Activated CD8-positive, alpha-beta memory T cell treated with anti-CD3 and anti-CD28 coated beads, Interleukin-2, amount 50 U/mL, for 48 hours (primary cell): ENCODE results near the gene PLEKHA6.

Source experiments
- DNase-seq: peaks from one replicate; pipeline ENCODE4 v3.0.0-alpha.2; 2020

Gene PLEKHA6

GRCh38 chr1:204359474-204360255, at the start of gene PLEKHA6:
Gene PLEKHA6 (minus strand): TSS chr1:204359929. CDS start chr1:204273727, 86,202 bp downstream.
- DNase-seq = no peak

- no peak for DNase-seq
Measured at GRCh38 chr1:204409123-204409522, 49.4 kb upstream of the PLEKHA6 start.

GRCh38 chr1:204408602-204409001, 48.9 kb upstream of the PLEKHA6 start:
- no peak for DNase-seq

- no peak for DNase-seq
Measured at GRCh38 chr1:204408074-204408507, 48.4 kb upstream of the PLEKHA6 start.

- DNase-seq = no peak
Measured at GRCh38 chr1:204407295-204407971, 47.7 kb upstream of the PLEKHA6 start.

- DNase-seq = no peak
Measured at GRCh38 chr1:204406621-204407020, 46.9 kb upstream of the PLEKHA6 start.

GRCh38 chr1:204405988-204406387, 46.3 kb upstream of the PLEKHA6 start:
- DNase-seq = no peak

GRCh38 chr1:204404629-204405028, 44.9 kb upstream of the PLEKHA6 start:
- no peak for DNase-seq

- DNase-seq = peak; percentile 40
Measured at GRCh38 chr1:204402391-204402790, 42.7 kb upstream of the PLEKHA6 start.

GRCh38 chr1:204401730-204402129, 42.0 kb upstream of the PLEKHA6 start:
- DNase-seq = no peak

GRCh38 chr1:204400882-204401510, 41.3 kb upstream of the PLEKHA6 start:
- no peak for DNase-seq

- no peak for DNase-seq
Measured at GRCh38 chr1:204398197-204399125, 38.7 kb upstream of the PLEKHA6 start.

GRCh38 chr1:204396015-204396583, 36.4 kb upstream of the PLEKHA6 start:
- no peak for DNase-seq

GRCh38 chr1:204391629-204392028, 31.9 kb upstream of the PLEKHA6 start:
- no peak for DNase-seq

- DNase-seq = no peak
Measured at GRCh38 chr1:204390751-204391466, 31.2 kb upstream of the PLEKHA6 start.

GRCh38 chr1:204385727-204386126, 26.0 kb upstream of the PLEKHA6 start:
- no peak for DNase-seq

- DNase-seq = peak; percentile 36
Measured at GRCh38 chr1:204384636-204385352, 25.1 kb upstream of the PLEKHA6 start.

GRCh38 chr1:204383163-204383904, 23.6 kb upstream of the PLEKHA6 start:
- DNase-seq = no peak

- DNase-seq = no peak
Measured at GRCh38 chr1:204382714-204383083, 23.0 kb upstream of the PLEKHA6 start.

GRCh38 chr1:204380293-204380831, 20.6 kb upstream of the PLEKHA6 start:
- DNase-seq = no peak
